A549 (cell line): ENCODE data around the gene ISM1.

ENCODE experiments used
- BHLHE40 ChIP-seq: IDR thresholded peaks from 2 replicates; pipeline ENCODE4 v1.6.1; 2012; ENCODE audit warnings: low read depth, low read length, inconsistent platforms
- FOXS1 ChIP-seq: fragments of 250-450 bp; sonication (Bioruptor Pico); IDR thresholded peaks from 2 replicates; pipeline ENCODE4 v1.5.0; 2020; ENCODE audit warnings: mild to moderate bottlenecking, moderate library complexity
- HDAC2 ChIP-seq: fragments of 200-600 bp; sonication (generic); IDR thresholded peaks from 2 replicates; pipeline ENCODE4 v1.6.1; 2016
- HOXA7 ChIP-seq: fragments of 250-450 bp; sonication (Bioruptor Pico); IDR thresholded peaks from 2 replicates; pipeline ENCODE4 v1.5.0; 2020; ENCODE audit warnings: mild to moderate bottlenecking, moderate library complexity
- MAFK ChIP-seq: fragments of 450-650 bp; IDR thresholded peaks from 2 replicates; pipeline ENCODE4 v1.6.1; 2014; ENCODE audit not compliant: partially characterized antibody
- PHF8 ChIP-seq: fragments of 200-600 bp; sonication (generic); IDR thresholded peaks from 2 replicates; pipeline ENCODE4 v1.6.1; 2016; ENCODE audit warnings: low read depth, mild to moderate bottlenecking, antibody characterized with exemption, moderate library complexity, borderline replicate concordance
- POLR2A ChIP-seq: IDR thresholded peaks from 2 replicates; pipeline ENCODE4 v1.6.1; 2012; ENCODE audit warnings: mild to moderate bottlenecking, low read length
- RAD21 ChIP-seq, 2 experiments: fragments of >200 bp in 1 of 2; sonication (Bioruptor Twin) in 1 of 2; formaldehyde crosslinking in 1 of 2; IDR thresholded peaks in 1 of 2; conservative IDR thresholded peaks in 1 of 2; 2 replicates in 1 of 2; 3 replicates in 1 of 2; pipeline ENCODE4 v1.6.1; 2012 to 2018; ENCODE audit warnings: inconsistent platforms in 1 of 2
- RCOR1 ChIP-seq: fragments of 150-350 bp; IDR thresholded peaks from 2 replicates; pipeline ENCODE4 v1.6.1; 2014; ENCODE audit warnings: antibody characterized with exemption, low read length, low read depth
- RNF2 ChIP-seq: fragments of 200-600 bp; sonication (generic); IDR thresholded peaks from 2 replicates; pipeline ENCODE4 v1.6.1; 2016; ENCODE audit warnings: low read depth, mild to moderate bottlenecking, antibody characterized with exemption, moderate library complexity, borderline replicate concordance
- SREBF2 ChIP-seq: fragments of 450-650 bp; IDR thresholded peaks from 2 replicates; pipeline ENCODE4 v1.6.1; 2014; ENCODE audit warnings: mild to moderate bottlenecking, moderate library complexity
- TF ChIP-seq, protein P1 (sequence below): fragments of >200 bp; sonication (Bioruptor Twin); formaldehyde crosslinking; IDR thresholded peaks from 3 replicates; pipeline ENCODE4 v1.5.1; 2016
- TF ChIP-seq, protein P2 (sequence below): IDR thresholded peaks from 2 replicates; pipeline ENCODE4 v1.6.1; 2012
- TF ChIP-seq, protein P3 (sequence below): fragments of 200-600 bp; sonication (generic); IDR thresholded peaks from 2 replicates; pipeline ENCODE4 v1.6.1; 2016; ENCODE audit warnings: antibody characterized with exemption, mild to moderate bottlenecking, moderate library complexity

DNA sequence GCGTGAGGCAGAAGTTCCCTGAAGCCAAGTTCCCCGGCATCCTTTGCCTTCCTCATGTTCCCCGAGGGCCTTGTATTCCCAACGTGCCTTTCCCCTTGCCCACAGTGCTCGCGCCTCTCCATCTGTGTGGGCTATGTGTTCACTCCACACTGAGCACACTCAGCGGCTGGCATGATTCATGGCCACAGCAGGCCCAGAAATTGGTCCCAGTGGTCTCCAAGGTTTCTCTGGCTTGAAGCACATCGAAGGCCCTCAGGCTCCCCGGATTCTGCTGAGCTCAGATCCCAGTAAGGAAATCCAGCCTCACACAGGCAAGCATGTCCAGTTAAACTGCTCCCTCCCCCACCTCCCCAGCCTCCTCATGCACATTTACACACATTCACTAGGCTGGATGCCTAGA lies 123.6 kb downstream of the ISM1 start:
- TF ChIP-seq, protein P1, sequence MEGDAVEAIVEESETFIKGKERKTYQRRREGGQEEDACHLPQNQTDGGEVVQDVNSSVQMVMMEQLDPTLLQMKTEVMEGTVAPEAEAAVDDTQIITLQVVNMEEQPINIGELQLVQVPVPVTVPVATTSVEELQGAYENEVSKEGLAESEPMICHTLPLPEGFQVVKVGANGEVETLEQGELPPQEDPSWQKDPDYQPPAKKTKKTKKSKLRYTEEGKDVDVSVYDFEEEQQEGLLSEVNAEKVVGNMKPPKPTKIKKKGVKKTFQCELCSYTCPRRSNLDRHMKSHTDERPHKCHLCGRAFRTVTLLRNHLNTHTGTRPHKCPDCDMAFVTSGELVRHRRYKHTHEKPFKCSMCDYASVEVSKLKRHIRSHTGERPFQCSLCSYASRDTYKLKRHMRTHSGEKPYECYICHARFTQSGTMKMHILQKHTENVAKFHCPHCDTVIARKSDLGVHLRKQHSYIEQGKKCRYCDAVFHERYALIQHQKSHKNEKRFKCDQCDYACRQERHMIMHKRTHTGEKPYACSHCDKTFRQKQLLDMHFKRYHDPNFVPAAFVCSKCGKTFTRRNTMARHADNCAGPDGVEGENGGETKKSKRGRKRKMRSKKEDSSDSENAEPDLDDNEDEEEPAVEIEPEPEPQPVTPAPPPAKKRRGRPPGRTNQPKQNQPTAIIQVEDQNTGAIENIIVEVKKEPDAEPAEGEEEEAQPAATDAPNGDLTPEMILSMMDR = no peak
- no peak for TF ChIP-seq PHF8
- no peak for TF ChIP-seq RCOR1
- no peak for TF ChIP-seq RNF2
- TF ChIP-seq, protein P2, sequence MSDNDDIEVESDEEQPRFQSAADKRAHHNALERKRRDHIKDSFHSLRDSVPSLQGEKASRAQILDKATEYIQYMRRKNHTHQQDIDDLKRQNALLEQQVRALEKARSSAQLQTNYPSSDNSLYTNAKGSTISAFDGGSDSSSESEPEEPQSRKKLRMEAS = no peak
- no peak for TF ChIP-seq HDAC2
- no peak for TF ChIP-seq POLR2A
- TF ChIP-seq HOXA7 (CRISPR knock-in tag) = no peak
- TF ChIP-seq FOXS1 = no peak
- TF ChIP-seq RAD21 (conservative IDR thresholded peaks at IDR 0.05 in 1 of 2, IDR thresholded peaks at IDR 0.05 in 1 of 2) = no peak
- TF ChIP-seq BHLHE40 = no peak
- TF ChIP-seq SREBF2 = no peak
- TF ChIP-seq, protein P3, sequence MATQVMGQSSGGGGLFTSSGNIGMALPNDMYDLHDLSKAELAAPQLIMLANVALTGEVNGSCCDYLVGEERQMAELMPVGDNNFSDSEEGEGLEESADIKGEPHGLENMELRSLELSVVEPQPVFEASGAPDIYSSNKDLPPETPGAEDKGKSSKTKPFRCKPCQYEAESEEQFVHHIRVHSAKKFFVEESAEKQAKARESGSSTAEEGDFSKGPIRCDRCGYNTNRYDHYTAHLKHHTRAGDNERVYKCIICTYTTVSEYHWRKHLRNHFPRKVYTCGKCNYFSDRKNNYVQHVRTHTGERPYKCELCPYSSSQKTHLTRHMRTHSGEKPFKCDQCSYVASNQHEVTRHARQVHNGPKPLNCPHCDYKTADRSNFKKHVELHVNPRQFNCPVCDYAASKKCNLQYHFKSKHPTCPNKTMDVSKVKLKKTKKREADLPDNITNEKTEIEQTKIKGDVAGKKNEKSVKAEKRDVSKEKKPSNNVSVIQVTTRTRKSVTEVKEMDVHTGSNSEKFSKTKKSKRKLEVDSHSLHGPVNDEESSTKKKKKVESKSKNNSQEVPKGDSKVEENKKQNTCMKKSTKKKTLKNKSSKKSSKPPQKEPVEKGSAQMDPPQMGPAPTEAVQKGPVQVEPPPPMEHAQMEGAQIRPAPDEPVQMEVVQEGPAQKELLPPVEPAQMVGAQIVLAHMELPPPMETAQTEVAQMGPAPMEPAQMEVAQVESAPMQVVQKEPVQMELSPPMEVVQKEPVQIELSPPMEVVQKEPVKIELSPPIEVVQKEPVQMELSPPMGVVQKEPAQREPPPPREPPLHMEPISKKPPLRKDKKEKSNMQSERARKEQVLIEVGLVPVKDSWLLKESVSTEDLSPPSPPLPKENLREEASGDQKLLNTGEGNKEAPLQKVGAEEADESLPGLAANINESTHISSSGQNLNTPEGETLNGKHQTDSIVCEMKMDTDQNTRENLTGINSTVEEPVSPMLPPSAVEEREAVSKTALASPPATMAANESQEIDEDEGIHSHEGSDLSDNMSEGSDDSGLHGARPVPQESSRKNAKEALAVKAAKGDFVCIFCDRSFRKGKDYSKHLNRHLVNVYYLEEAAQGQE = no peak
- no peak for TF ChIP-seq MAFK
